Esophagus muscularis mucosa (tissue), 4 donors: Measurements from ENCODE around the gene RBBP6.

Experiments
- EP300 ChIP-seq: sonication (generic); formaldehyde crosslinking; IDR thresholded peaks from one replicate; pipeline ENCODE4 v1.6.1; 2017; ENCODE audit warnings: antibody characterized with exemption
- POLR2A ChIP-seq: fragments of 450-650 bp; IDR thresholded peaks from one replicate; pipeline ENCODE4 v1.6.1; 2017; ENCODE audit warnings: antibody characterized with exemption, moderate library complexity, mild to moderate bottlenecking, low read depth
- TF ChIP-seq, protein P1 (sequence below), 3 experiments: fragments of 200-600 bp in 2 of 3; fragments of 450-650 bp in 1 of 3; sonication (generic) in 2 of 3; IDR thresholded peaks; one replicate each; pipeline ENCODE4 v1.5.1; 2017 to 2019; ENCODE audit warnings: antibody characterized with exemption in 3 of 3, mild to moderate bottlenecking in 2 of 3, moderate library complexity in 1 of 3

DNA sequence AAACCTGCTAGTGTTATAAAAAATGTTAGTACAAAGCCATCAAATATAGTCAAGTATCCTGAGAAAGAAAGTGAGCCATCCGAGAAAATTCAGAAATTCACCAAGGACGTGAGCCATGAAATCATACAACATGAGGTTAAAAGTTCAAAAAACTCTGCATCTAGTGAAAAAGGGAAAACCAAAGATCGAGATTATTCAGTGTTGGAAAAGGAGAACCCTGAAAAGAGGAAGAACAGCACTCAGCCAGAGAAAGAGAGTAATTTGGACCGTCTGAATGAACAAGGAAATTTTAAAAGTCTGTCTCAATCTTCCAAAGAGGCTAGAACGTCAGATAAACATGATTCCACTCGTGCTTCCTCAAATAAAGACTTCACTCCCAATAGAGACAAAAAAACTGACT lies 31.7 kb downstream of the RBBP6 start:
- TF ChIP-seq, protein P1, sequence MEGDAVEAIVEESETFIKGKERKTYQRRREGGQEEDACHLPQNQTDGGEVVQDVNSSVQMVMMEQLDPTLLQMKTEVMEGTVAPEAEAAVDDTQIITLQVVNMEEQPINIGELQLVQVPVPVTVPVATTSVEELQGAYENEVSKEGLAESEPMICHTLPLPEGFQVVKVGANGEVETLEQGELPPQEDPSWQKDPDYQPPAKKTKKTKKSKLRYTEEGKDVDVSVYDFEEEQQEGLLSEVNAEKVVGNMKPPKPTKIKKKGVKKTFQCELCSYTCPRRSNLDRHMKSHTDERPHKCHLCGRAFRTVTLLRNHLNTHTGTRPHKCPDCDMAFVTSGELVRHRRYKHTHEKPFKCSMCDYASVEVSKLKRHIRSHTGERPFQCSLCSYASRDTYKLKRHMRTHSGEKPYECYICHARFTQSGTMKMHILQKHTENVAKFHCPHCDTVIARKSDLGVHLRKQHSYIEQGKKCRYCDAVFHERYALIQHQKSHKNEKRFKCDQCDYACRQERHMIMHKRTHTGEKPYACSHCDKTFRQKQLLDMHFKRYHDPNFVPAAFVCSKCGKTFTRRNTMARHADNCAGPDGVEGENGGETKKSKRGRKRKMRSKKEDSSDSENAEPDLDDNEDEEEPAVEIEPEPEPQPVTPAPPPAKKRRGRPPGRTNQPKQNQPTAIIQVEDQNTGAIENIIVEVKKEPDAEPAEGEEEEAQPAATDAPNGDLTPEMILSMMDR (IDR thresholded peaks at IDR 0.05): no peak
- TF ChIP-seq EP300 (no peak), POLR2A (no peak)
